ENCODE results near the gene MTHFD2L.

Gene MTHFD2L

DNA sequence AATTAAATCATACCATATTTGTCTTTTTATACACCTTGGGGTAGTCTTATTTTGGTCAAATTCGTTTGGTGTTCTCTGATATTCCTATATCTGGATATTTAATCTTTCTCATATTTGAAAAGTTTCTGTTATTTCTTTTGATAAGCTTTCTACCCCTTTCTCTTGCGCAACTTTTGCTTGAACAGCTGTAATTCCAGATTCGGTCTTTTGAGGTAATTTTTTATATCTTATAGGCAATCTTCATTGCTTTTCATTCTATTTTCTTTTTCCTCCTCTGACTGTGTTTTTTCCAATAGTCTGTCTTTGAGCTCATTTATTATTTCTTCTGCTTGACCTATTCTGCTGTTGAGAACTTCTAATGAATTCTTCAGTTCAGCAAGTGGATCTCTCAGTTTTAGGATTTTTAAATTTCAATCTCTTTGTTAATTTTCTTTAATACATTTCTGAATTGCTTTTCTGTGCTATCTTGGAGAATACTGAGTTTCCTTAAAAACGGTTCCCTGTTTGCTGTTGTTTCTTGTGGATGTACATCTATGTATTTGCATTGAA is 11.3 kb upstream of the MTHFD2L start:
- TF ChIP-seq, protein P1, sequence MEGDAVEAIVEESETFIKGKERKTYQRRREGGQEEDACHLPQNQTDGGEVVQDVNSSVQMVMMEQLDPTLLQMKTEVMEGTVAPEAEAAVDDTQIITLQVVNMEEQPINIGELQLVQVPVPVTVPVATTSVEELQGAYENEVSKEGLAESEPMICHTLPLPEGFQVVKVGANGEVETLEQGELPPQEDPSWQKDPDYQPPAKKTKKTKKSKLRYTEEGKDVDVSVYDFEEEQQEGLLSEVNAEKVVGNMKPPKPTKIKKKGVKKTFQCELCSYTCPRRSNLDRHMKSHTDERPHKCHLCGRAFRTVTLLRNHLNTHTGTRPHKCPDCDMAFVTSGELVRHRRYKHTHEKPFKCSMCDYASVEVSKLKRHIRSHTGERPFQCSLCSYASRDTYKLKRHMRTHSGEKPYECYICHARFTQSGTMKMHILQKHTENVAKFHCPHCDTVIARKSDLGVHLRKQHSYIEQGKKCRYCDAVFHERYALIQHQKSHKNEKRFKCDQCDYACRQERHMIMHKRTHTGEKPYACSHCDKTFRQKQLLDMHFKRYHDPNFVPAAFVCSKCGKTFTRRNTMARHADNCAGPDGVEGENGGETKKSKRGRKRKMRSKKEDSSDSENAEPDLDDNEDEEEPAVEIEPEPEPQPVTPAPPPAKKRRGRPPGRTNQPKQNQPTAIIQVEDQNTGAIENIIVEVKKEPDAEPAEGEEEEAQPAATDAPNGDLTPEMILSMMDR (IDR thresholded peaks at IDR 0.05): no peak
- H3K9me3 ChIP-seq: no peaks in the 10 kb centered on the region
- H3K4me3 ChIP-seq (ENCODE audit: low read depth in 1 of 2, low read length in 1 of 2): no peak overlapping the region
- H3K27me3 ChIP-seq: no peaks in the 10 kb centered on the region
- H3K4me1 ChIP-seq (ENCODE audit: control insufficient read depth in 1 of 2, insufficient read depth in 1 of 2, low read depth in 1 of 2, low read length in 1 of 2): no peaks in the 10 kb centered on the region
- H3K36me3 ChIP-seq: no peaks in the 10 kb centered on the region
- no peak overlapping the region for H3K27ac ChIP-seq

DNA sequence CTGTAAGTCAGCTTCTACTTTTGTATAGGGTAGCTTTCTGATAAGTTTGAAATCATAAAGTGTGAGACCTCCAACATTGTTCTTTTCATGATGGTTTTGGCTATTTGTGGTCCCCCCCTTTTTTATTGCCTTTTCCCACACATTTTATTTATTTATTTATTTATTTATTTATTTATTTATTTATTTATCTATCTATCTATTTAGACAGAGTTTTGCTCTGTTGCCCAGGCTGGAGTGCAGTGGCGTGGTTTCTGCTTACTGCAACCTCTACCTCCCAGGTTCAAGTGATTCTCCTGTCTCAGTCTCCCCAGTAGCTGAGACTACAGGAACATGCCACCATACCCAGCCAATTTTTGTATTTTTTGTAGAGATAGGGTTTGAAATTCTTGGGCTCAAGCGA is 9.7 kb upstream of the MTHFD2L start:
- Histone ChIP-seq H3K4me1 (ENCODE audit: control insufficient read depth in 1 of 2, insufficient read depth in 1 of 2, low read depth in 1 of 2, low read length in 1 of 2) (no peaks in the 10 kb centered on the region), H3K9me3 (no peaks in the 10 kb centered on the region), H3K27ac (no peak overlapping the region), H3K36me3 (no peaks in the 10 kb centered on the region), H3K27me3 (no peaks in the 10 kb centered on the region), H3K4me3 (ENCODE audit: low read depth in 1 of 2, low read length in 1 of 2) (no peak overlapping the region)
- TF ChIP-seq, protein P1 (IDR thresholded peaks at IDR 0.05): no peak

DNA sequence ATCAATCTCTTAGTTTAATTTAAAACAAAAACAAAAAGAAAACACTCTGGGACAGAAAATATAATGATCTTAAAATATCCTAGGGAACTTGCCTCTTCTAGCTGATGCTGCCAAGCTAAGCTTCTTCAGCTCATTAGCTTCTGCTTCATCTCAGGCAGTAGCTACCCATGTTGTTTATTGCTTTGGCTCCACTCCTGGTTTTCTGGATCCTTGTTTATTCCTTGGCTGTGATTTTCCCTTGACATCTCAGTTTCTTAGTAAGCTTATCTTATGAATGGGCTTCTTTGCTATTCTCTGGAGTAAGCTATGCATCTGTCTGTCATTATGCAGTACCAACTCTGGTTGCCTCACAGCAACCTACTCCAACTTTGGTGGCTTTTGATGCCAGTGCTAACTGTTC is 5.1 kb upstream of the MTHFD2L start:
- Histone ChIP-seq H3K9me3 (no peaks in the 10 kb centered on the region), H3K4me3 (ENCODE audit: low read depth in 1 of 2, low read length in 1 of 2) (no peak overlapping the region), H3K36me3 (no peaks in the 10 kb centered on the region), H3K27ac (no peak overlapping the region), H3K4me1 (ENCODE audit: control insufficient read depth in 1 of 2, insufficient read depth in 1 of 2, low read depth in 1 of 2, low read length in 1 of 2) (peaks cover 5% of the 10 kb centered on the region in 2 experiments), H3K27me3 (no peaks in the 10 kb centered on the region)
- TF ChIP-seq, protein P1 (IDR thresholded peaks at IDR 0.05): no peak

DNA sequence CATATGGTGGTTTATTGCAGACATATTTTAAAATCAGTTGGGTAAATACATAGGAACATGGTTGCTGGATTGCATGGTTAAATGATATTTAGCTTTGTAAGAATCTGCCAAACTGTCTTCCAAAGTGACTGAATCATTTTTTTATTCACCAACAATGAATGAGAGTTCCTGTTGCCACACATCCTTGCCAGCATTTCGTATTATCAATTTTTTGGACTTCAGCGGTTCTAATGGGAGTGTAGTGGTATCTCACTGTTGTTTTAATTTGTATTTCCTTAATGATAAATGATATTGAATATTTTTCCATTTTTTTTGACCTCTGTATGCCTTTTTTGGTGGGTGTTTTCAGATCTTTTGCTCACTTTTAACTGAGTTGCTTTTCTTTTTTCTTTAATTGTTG is 1.4 kb upstream of the MTHFD2L start:
- Histone ChIP-seq H3K4me3 (ENCODE audit: low read depth in 1 of 2, low read length in 1 of 2) (no peak overlapping the region), H3K36me3 (no peaks in the 10 kb centered on the region), H3K27ac (no peak overlapping the region), H3K4me1 (ENCODE audit: control insufficient read depth in 1 of 2, insufficient read depth in 1 of 2, low read depth in 1 of 2, low read length in 1 of 2) (peaks cover 13 to 14% of the 10 kb centered on the region in 2 experiments), H3K27me3 (no peaks in the 10 kb centered on the region), H3K9me3 (no peaks in the 10 kb centered on the region)
- TF ChIP-seq, protein P1 (IDR thresholded peaks at IDR 0.05): no peak

DNA sequence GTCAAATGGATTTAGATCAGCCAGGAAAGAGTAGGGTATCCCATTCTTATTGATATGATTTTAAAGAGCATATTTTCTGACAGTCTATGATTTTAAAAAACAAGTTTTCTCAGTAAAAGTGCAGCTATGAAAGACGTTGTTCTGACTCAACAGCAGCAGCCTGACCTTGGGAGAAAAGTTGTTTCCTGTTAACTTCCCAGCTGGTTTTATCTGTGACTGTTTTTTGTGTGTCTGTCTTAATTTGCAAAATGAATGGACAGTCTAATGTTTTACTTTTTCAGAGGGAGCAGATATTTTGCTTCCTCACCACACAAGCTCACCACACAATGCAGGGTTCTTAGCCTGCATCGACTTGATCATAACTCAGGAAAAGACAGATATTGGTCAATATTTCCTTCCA is 764 bp upstream of the MTHFD2L start:
- Histone ChIP-seq H3K36me3 (no peaks in the 10 kb centered on the region), H3K27ac (no peak overlapping the region), H3K9me3 (no peaks in the 10 kb centered on the region), H3K4me3 (ENCODE audit: low read depth in 1 of 2, low read length in 1 of 2) (peak overlapping the region in 1 of 2 experiments; percentile 74), H3K4me1 (ENCODE audit: control insufficient read depth in 1 of 2, insufficient read depth in 1 of 2, low read depth in 1 of 2, low read length in 1 of 2) (peaks cover 13 to 14% of the 10 kb centered on the region in 2 experiments), H3K27me3 (no peaks in the 10 kb centered on the region)
- TF ChIP-seq, protein P1 (IDR thresholded peaks at IDR 0.05): no peak
